AG04450 (cell line): ENCODE measurements around the gene MMP11. TPM values are rescaled to one million over a fixed set of nuclear protein-coding genes. Genes with fewer than 3 reads are reported as not detected.

ENCODE experiments used
- CTCF ChIA-PET: fragments of 300-600, 350-600 bp; formaldehyde crosslinking; extraction: SDS; loops from one replicate; lab custom pipeline; 2022; ENCODE audit warnings: antibody characterized with exemption, inconsistent platforms; lab: Charles Lee
- POLR2A ChIA-PET: fragments of 350-600 bp; formaldehyde crosslinking; extraction: SDS; loops from one replicate; lab custom pipeline; 2021; ENCODE audit warnings: antibody characterized with exemption, inconsistent platforms; lab: Yijun Ruan, JAX
- DNase-seq: peaks from one replicate; pipeline ENCODE4 v3.0.0-alpha.2; 2011; ENCODE audit warnings: low read depth, low spot score
- H3K27ac ChIP-seq: one replicate; pipeline ENCODE4 v1.5.1; 2012; ENCODE audit warnings: low read depth, low read length, control low read depth
- H3K27me3 ChIP-seq: one replicate; pipeline ENCODE4 v1.6.0; 2012; ENCODE audit warnings: low read length; ENCODE audit not compliant: control insufficient read depth, insufficient read depth
- H3K4me3 ChIP-seq: 2 replicates; pipeline ENCODE4 v1.5.1; 2011; ENCODE audit warnings: mild to moderate bottlenecking, low read depth, low read length, control low read depth
- H3K9me3 ChIP-seq: 2 replicates; pipeline ENCODE4 v1.5.1; 2012; ENCODE audit warnings: low read length; ENCODE audit not compliant: control insufficient read depth, insufficient read depth
- CTCF ChIP-seq: IDR thresholded peaks from 2 replicates; pipeline ENCODE4 v1.5.1; 2011; ENCODE audit warnings: low read depth, low read length, control low read depth, inconsistent platforms
- polyA plus RNA-seq: library from polyadenylated mRNA; depleted of rRNA; stranded (reverse); fragments of >200 nt; gene quantifications from 2 replicates; pipeline ENCODE4 v1.2.3, GENCODE V29; 2011

MMP11 gene
- polyA plus RNA-seq, 1 experiment: 5.7 TPM

GRCh38 chr22:23779083-23779482, 6.4 kb downstream of the MMP11 start:
- CTCF ChIA-PET: no interaction called here
- TF ChIP-seq CTCF: no peak
- no peak for DNase-seq
- Histone ChIP-seq H3K27me3 (no peaks in the 10 kb centered on the region), H3K27ac (no peak overlapping the region), H3K9me3 (no peaks in the 10 kb centered on the region), H3K4me3 (no peak overlapping the region)
- POLR2A ChIA-PET: interaction anchor here (1.5 kb wide), 1 partner anchor 14 kb away, joined by 3 read pairs; no protein-coding TSS in a partner anchor

GRCh38 chr22:23779731-23780130, 7.1 kb downstream of the MMP11 start:
- TF ChIP-seq CTCF: no peak
- POLR2A ChIA-PET: interaction anchor here (1.5 kb wide), 1 partner anchor 13 kb away, joined by 3 read pairs; no protein-coding TSS in a partner anchor
- Histone ChIP-seq H3K9me3 (no peaks in the 10 kb centered on the region), H3K27ac (no peak overlapping the region), H3K27me3 (no peaks in the 10 kb centered on the region), H3K4me3 (no peak overlapping the region)
- CTCF ChIA-PET: no interaction called here
- no peak for DNase-seq

GRCh38 chr22:23780146-23780748, 7.6 kb downstream of the MMP11 start:
- TF ChIP-seq CTCF: no peak
- H3K27me3 ChIP-seq: no peaks in the 10 kb centered on the region
- H3K9me3 ChIP-seq: no peaks in the 10 kb centered on the region
- no peak for DNase-seq
- no peak overlapping the region for H3K4me3 ChIP-seq
- CTCF ChIA-PET: interaction anchor here (1.0 kb wide), 1 partner anchor 67 kb away, joined by 3 read pairs; no protein-coding TSS in a partner anchor
- no peak overlapping the region for H3K27ac ChIP-seq
- POLR2A ChIA-PET: no interaction called here

GRCh38 chr22:23781065-23781464, 8.4 kb downstream of the MMP11 start:
- H3K4me3 ChIP-seq: no peak overlapping the region
- H3K27me3 ChIP-seq: no peaks in the 10 kb centered on the region
- H3K27ac ChIP-seq: no peak overlapping the region
- CTCF ChIA-PET: interaction anchor here (1.0 to 2.8 kb wide), 2 partner anchors 10 to 66 kb away, joined by 3 to 10 read pairs; no protein-coding TSS in a partner anchor
- H3K9me3 ChIP-seq: no peaks in the 10 kb centered on the region
- no peak for DNase-seq
- POLR2A ChIA-PET: no interaction called here
- TF ChIP-seq CTCF: no peak

- CTCF ChIA-PET: interaction anchor here (2.8 kb wide), 1 partner anchor 11 kb away, joined by 10 read pairs; no protein-coding TSS in a partner anchor
- DNase-seq: no peak
Measured at GRCh38 chr22:23781511-23782183, 9.0 kb downstream of the MMP11 start.

More at GRCh38 chr22:23781511-23782183, 9.0 kb downstream of the MMP11 start:
- Histone ChIP-seq H3K9me3 (no peaks in the 10 kb centered on the region), H3K4me3 (no peak overlapping the region), H3K27ac (no peak overlapping the region), H3K27me3 (no peaks in the 10 kb centered on the region)
- POLR2A ChIA-PET: no interaction called here
- TF ChIP-seq CTCF: no peak
